Esophagus squamous epithelium (tissue), 5 donors: ENCODE results near the gene PLSCR3. TPM values are rescaled to one million over a fixed set of nuclear protein-coding genes. Genes with fewer than 3 reads are reported as not detected.
A peak's percentile ranks its signal among the peaks of the same experiment; 100 is the strongest.

ENCODE experiments used
- DNase-seq: peaks from one replicate; lab custom pipeline; 2025; lab: John Stamatoyannopoulos, UW
- H3K27ac ChIP-seq, 4 donors: fragments of 200-600 bp; sonication (generic); one replicate each; pipeline ENCODE4 v1.5.1; 2016 to 2019; ENCODE audit warnings: mild to moderate bottlenecking in 1 of 4
- H3K27me3 ChIP-seq, 4 donors: fragments of 200-600 bp; sonication (generic); 1 replicate in 3 of 4; 2 replicates in 1 of 4; pipeline versions ENCODE4 v1.5.1 to v1.6.0; 2017 to 2021; ENCODE audit warnings: antibody characterized with exemption in 1 of 4
- H3K36me3 ChIP-seq, 3 donors: fragments of 200-600 bp; sonication (generic); one replicate each; pipeline ENCODE4 v1.5.1; 2016 to 2019
- H3K4me1 ChIP-seq, 3 donors: fragments of 200-600 bp; sonication (generic); one replicate each; pipeline ENCODE4 v1.5.1; 2017 to 2019
- H3K4me3 ChIP-seq, 4 donors: fragments of 200-600 bp; sonication (generic); 1 replicate in 3 of 4; 2 replicates in 1 of 4; pipeline ENCODE4 v1.5.1; 2016 to 2019; ENCODE audit warnings: mild to moderate bottlenecking in 2 of 4, moderate library complexity in 1 of 4
- H3K9me3 ChIP-seq, 3 donors: fragments of 200-600 bp; sonication (generic); one replicate each; pipeline ENCODE4 v1.5.1; 2016 to 2019
- POLR2A ChIP-seq, 4 donors: fragments of 450-650 bp; IDR thresholded peaks; one replicate each; pipeline ENCODE4 v1.6.1; 2017; ENCODE audit warnings: antibody characterized with exemption in 4 of 4, mild to moderate bottlenecking in 4 of 4, moderate library complexity in 3 of 4
- WGBS, 2 donors: methylation state at CpG; one replicate each; pipeline ENCODE4 v1.1.5; 2018; 5-methylcytosine and 5-hydroxymethylcytosine counted together
- intact Hi-C: fragments of 100-400 bp; cut with DNase I; formaldehyde crosslinking; loops from one replicate; pipeline ENCODE4 v1.15.0; 2022
- total RNA-seq, 4 donors: library from RNA; depleted of rRNA; stranded (reverse); fragments of >200 nt; gene quantifications; one replicate each; pipeline ENCODE4 v1.1.0, GENCODE V29; 2016
- TF ChIP-seq, protein P1 (sequence below), 6 experiments: fragments of 450-650 bp in 4 of 6; fragments of 200-600 bp in 2 of 6; sonication (generic) in 2 of 6; IDR thresholded peaks; one replicate each; pipeline ENCODE4 v1.5.1; 2016 to 2019; ENCODE audit warnings: antibody characterized with exemption in 6 of 6, mild to moderate bottlenecking in 4 of 6, moderate library complexity in 4 of 6
- donor health status: DM: yes; HTN: yes; CAD: no.

Gene PLSCR3
- total RNA-seq, 4 donors from 2014 or later = 18.6 to 33.5 (median 24.7) TPM

DNA sequence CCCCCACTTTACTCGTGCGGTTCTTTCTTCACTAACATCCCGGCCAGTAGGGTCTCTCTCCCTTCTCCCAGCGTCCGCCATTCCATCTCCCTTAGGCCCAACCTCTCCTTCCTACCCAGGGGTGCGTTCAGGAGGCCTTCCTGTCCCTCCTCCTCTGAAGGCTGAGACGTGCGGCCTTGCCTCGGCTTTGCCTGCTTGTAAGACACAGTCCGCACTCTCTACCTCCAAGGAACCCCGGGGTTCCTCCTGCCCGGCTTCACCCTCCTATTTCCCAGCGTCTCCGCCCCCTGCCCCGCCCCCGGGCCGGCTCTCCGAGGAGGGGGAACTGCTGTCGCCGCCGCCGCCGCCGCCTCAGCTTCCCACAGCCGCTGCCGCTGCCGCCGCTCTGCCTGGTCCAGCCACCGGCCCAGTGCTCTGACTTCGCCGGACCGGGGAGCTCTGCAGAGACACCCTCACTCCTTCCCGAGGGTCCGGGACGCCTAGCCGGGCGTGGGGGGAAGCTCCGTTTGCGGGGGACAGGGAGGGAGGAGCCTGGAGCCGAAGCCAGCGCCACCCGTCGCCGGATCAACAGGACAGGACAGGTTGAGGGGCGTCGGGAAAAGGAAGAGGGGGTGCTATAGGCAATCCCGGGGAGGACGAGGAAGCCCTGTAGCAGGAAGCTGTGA, 43.8 kb upstream of the PLSCR3 start:
- TF ChIP-seq, protein P1, sequence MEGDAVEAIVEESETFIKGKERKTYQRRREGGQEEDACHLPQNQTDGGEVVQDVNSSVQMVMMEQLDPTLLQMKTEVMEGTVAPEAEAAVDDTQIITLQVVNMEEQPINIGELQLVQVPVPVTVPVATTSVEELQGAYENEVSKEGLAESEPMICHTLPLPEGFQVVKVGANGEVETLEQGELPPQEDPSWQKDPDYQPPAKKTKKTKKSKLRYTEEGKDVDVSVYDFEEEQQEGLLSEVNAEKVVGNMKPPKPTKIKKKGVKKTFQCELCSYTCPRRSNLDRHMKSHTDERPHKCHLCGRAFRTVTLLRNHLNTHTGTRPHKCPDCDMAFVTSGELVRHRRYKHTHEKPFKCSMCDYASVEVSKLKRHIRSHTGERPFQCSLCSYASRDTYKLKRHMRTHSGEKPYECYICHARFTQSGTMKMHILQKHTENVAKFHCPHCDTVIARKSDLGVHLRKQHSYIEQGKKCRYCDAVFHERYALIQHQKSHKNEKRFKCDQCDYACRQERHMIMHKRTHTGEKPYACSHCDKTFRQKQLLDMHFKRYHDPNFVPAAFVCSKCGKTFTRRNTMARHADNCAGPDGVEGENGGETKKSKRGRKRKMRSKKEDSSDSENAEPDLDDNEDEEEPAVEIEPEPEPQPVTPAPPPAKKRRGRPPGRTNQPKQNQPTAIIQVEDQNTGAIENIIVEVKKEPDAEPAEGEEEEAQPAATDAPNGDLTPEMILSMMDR (IDR thresholded peaks at IDR 0.05) = no peak
- peak in 1 of 4 donors; percentile 45 for TF ChIP-seq POLR2A (IDR thresholded peaks at IDR 0.05)
- WGBS, 2 donors = 22 to 25% methylated on average over 13 to 14 of the region's 48 CpGs
- H3K9me3 ChIP-seq = no peaks in the 10 kb centered on the region
- peaks cover 53 to 68% (median 54%) of the 10 kb centered on the region in 3 donors for H3K4me1 ChIP-seq
- H3K4me3 ChIP-seq = peak overlapping the region; percentile 38 to 80 (median 60)
- DNase-seq = no peak
- peak overlapping the region; percentile 92 to 94 (median 94) for H3K27ac ChIP-seq
- H3K27me3 ChIP-seq = peaks cover 0 to 60% (median 5%) of the 10 kb centered on the region in 4 donors
- intact Hi-C loops = loop anchor here (5.0 kb wide), 1 partner anchor 81 kb away; the partner anchor contains the start of gene TMEM95
- H3K36me3 ChIP-seq = no peaks in the 10 kb centered on the region

- intact Hi-C loops = loop anchor here (5.0 kb wide), 1 partner anchor 80 kb away; the partner anchor contains the start of gene TMEM95
- Histone ChIP-seq H3K27me3 (peaks cover 0 to 60% (median 5%) of the 10 kb centered on the region in 4 donors), H3K9me3 (no peaks in the 10 kb centered on the region), H3K27ac (peak overlapping the region; percentile 92 to 94 (median 94)), H3K36me3 (no peaks in the 10 kb centered on the region), H3K4me3 (peak overlapping the region; percentile 38 to 80 (median 60)), H3K4me1 (peaks cover 53 to 68% (median 54%) of the 10 kb centered on the region in 3 donors)
- no peak for DNase-seq
- WGBS, 2 donors = 38 to 43% methylated on average over 5 to 7 of the region's 31 CpGs
- no peak for TF ChIP-seq POLR2A (IDR thresholded peaks at IDR 0.05)
- TF ChIP-seq, protein P1 (IDR thresholded peaks at IDR 0.05) = no peak
Measured at GRCh38 chr17:7437369-7437863, 43.1 kb upstream of the PLSCR3 start.

- WGBS, 2 donors = 25% methylated on average over 4 of the region's 92 CpGs; no CpG with 5 or more reads in 1 of the 2 donors
- peak overlapping the region; percentile 38 to 80 (median 60) for H3K4me3 ChIP-seq
- H3K27me3 ChIP-seq = peaks cover 0 to 60% (median 5%) of the 10 kb centered on the region in 4 donors
- intact Hi-C loops = loop anchor here (5.0 kb wide), 1 partner anchor 79 kb away; the partner anchor contains the start of gene TMEM95
- H3K27ac ChIP-seq = peak overlapping the region; percentile 92 to 94 (median 94)
- H3K4me1 ChIP-seq = peaks cover 53 to 68% (median 54%) of the 10 kb centered on the region in 3 donors
- no peaks in the 10 kb centered on the region for H3K36me3 ChIP-seq
- DNase-seq = no peak
- peak in 1 of 4 donors; percentile 33 for TF ChIP-seq POLR2A (IDR thresholded peaks at IDR 0.05)
- TF ChIP-seq, protein P1 (IDR thresholded peaks at IDR 0.05) = peak; percentile 72 to 97 (median 92)
- H3K9me3 ChIP-seq = no peaks in the 10 kb centered on the region
Measured at GRCh38 chr17:7436556-7437368, 42.4 kb upstream of the PLSCR3 start.

GRCh38 chr17:7435676-7436555, 41.6 kb upstream of the PLSCR3 start:
- peak in 1 of 4 donors; percentile 13 for TF ChIP-seq POLR2A (IDR thresholded peaks at IDR 0.05)
- TF ChIP-seq, protein P1 (IDR thresholded peaks at IDR 0.05) = peak in 4 of 6 experiments; percentile 13 to 30 (median 20)
- H3K36me3 ChIP-seq = no peaks in the 10 kb centered on the region
- peaks cover 0 to 58% (median 5%) of the 10 kb centered on the region in 4 donors for H3K27me3 ChIP-seq
- no peak for DNase-seq
- peak overlapping the region; percentile 38 to 80 (median 60) for H3K4me3 ChIP-seq
- intact Hi-C loops = loop anchor here (5.0 kb wide), 1 partner anchor 79 kb away; the partner anchor contains the start of gene TMEM95
- peaks cover 49 to 63% (median 54%) of the 10 kb centered on the region in 3 donors for H3K4me1 ChIP-seq
- WGBS, 2 donors = 2 to 11% methylated on average over 9 to 39 of the region's 49 CpGs
- H3K27ac ChIP-seq = peak overlapping the region; percentile 92 to 94 (median 94)
- no peaks in the 10 kb centered on the region for H3K9me3 ChIP-seq
